Daoy (cell line): ENCODE measurements around the gene SFMBT1. TPM values are rescaled to one million over a fixed set of nuclear protein-coding genes. Genes with fewer than 3 reads are reported as not detected.
A peak's percentile ranks its signal among the peaks of the same experiment; 100 is the strongest.

Experiments
- DNase-seq: peaks from one replicate; pipeline ENCODE4 v3.0.0-alpha.2; 2015; ENCODE audit warnings: low read depth
- total RNA-seq: library from RNA; depleted of rRNA; stranded (reverse); fragments of >200 nt; shearing (Covaris generic); gene quantifications from 2 replicates; pipeline ENCODE4 v1.2.3, GENCODE V29; 2014

SFMBT1 gene
- total RNA-seq, 1 experiment from 2014 or later = 18.3 TPM

DNA sequence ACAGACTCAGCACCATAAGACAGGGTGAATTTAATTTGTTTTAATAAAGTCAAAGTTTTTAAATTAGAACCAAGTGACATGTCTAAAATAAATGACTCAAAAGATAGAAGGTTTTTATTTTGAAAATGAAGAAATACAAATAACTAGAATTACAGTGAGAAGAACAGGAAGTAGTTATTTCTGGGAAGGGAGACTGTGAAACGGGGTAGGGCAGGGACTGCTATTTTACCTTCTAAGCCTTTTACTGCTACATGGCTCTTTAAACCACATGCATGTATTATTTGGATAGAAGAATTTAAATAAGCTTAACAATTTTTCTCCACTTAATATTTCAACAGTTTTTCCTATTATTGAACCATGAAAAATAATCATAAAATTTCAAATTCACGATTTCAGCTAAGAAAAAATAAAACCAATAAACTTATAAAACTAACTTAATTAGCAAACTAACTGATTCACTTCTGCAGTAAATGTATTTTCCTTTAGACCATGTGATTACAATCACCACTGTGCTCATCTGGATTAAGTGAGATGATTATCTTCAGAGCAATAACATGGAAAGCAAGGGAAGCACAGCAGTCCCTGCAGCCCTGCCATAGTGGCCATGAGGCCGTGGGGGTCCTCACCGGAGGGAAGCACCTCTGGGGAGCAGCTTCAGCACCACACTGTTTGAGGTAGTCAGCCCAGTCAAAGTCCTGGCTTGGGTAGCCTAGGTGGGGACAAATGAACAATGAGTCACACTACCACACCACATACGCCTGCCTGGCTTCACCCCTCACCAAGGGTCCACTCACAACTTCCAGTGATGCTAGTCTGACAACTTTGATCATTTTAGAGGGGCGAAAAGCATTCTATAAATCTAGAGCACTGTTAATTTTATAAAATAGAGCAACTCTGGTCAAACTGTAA lies 120.2 kb downstream of the SFMBT1 start:
- DNase-seq = no peak

DNA sequence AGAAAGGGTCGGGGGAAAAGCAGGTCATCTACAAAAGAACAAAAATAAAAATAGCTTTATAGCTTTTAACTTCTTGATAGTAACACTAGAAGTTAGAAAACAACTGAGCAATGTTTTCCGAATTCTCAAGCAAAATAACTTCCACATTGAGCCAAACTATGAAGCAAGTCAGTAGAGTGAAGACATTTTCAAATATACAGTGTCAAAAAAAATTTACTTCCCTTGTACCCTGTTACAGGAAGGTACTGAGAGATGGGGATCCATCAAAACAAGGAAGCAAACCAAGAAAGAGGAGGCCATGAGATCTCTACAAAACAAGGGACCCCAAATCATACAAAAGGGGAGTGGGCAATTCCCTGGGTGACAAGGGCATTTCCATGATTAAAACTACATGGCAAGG lies 121.9 kb downstream of the SFMBT1 start:
- DNase-seq = no peak

DNA sequence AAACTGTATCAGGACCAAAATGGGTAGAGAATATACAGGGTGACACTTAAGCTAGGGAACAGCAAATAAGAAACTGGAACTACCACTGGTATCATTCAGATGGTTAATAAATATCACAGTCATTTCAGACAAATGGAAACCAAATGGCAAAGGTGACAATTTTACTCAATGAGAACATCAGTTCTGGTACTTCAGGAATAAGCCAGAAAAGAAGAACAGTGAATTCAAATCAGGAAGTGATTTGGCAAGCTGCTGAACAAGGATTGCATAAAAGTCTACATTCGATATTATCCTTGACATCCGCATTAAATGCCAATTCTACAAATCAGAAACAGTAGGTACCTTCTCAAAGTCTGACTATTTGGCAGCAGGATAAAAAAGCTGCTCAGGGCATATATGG lies 125.0 kb downstream of the SFMBT1 start:
- DNase-seq = no peak

DNA sequence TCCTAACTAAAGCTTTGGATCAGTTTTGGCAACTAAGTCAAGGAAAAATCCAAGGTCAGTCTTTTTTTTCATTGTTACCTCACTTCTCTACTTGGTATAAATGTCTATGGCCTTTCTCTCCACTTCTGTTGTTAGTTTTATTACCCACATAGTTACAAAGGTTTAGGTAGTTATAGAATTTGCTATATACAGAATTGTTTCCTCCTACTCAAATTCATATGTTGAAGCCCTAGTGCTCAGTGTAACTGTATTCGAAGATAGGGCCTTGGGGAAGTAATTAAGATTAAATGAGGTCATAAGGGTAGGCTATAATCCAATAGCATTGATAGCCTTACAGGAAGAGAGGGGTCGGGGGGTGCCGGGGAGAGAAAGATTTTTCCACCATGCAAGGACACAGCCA lies 128.8 kb downstream of the SFMBT1 start:
- DNase-seq = no peak

DNA sequence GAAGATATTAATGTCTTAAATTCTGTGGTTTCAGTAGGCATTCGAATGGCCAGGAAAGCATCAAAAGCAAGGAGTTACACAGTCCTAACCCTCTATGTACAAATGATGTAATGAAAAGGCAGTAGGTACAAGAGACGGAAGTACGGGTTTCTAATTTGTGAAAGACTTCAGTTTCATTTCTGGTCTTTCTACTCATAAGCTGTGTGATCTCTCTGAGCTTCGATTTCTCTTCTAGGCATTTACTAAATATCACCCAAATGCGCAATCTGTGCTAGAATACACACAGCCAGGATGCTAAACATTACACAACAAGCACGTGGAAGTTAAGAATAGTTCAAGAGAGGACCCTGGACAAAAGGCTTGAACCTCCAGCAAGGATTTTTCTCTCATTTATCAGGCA lies 130.6 kb downstream of the SFMBT1 start:
- DNase-seq = no peak

DNA sequence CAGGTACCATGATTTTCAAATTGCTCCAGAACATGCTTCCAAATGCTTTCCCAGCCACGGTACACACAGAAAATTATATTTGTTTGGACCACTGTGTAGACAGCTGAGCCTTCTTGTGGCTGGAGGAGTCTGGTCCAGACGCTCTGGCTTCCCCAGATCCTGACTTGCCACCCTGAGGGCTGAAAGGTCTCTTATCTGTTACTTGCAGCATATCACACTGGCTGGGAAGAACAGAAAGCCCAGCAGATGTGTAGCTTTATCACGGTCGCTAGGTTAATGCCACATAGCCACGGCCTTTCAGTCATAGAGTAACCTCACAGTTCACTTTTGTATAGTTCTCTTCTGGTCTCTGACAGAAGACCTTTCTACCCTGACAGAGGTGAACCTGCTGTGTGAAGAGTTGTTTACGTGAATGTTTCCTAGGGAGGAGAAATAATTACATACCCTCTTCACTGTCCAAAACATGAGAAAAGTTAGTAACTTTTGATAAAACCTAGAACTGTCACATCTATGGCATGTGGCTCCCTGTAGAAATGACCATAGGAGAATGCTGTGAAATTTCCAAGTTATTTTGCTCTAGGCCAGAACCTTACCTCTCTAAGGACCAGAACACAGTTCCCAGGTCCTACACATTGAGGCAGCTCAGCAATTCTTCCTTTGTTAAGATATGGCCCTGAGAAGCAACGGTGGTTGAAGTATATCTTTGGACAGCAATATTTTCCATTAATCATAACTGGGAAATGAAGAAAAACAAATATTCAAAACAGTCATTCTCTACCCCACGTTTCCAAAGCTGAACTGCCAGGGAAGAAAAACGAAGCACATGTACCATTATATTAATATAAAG lies 132.8 kb downstream of the SFMBT1 start:
- DNase-seq = no peak

DNA sequence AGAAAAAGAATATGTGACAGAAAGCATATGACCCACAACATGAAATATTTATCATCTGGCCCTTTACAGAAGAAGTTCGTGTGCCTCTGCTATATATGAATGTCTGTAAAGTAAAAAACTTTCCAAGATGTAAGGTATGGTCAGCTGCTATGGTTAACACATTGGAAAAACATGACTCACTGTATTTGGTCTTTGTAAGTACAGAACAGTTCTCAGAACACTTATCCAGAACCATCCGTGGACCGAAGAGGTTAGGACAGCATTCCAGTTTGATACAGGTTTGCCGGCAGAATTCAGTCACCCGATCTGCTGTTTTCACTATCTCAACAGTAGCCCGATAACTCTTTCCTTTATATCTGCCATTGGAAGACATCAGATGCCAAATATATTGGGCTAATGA lies 135.1 kb downstream of the SFMBT1 start:
- DNase-seq = no peak

DNA sequence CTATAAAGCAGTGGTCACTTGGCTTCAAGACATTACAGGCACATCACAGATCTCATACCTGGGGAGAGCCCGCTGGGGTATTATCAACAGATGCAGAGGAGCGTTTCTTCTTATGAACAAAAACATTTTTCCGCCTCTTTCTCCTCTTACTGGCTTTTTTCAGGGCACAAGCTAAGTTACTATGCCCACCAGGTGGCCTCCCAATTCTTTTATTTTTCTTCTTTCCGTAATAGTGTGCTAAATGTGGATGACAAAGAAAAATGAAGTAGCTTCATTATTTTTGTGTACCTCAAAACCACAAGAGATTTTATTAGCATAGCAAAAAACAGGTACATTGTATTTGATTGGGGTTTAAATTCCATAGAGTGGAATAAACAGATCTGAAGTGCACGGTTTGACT lies 138.4 kb downstream of the SFMBT1 start:
- no peak for DNase-seq

DNA sequence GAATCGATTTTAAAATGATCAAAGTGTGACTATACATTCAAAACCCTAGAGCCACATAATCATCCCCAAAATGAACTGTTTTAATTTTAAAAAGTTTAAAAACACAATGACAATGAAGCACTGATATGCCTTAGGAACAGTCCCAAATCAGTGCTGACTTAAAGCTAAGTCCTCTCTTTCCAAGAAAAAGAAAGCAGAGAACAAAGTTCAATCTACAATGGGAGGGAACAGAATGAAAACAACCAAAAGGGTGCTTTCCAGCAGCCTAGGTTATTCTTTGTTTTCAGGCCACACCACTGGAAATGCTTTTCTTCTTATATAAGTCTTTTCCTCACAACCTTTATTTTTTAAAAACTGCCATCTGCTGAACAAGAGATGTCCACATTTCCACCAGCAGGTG lies 141.3 kb downstream of the SFMBT1 start:
- no peak for DNase-seq

DNA sequence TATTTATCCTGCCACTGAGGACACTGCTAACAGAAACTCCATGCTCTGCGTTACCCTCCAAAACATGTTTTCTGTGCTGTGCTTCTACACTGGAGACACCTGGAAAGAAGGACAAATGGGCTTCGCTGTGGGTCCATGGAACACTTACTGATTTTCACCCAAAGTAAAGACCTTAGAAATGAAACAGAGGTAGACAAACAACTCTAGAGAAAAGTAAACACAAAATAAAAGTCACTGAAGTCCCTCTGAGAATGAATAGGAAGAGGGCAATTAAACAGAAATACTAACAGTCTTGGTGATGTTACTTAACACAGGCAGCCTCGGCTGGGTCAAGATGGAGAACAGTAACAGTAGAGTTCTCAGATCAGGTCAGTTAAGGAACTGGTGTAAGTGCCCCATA lies 141.9 kb downstream of the SFMBT1 start:
- no peak for DNase-seq

DNA sequence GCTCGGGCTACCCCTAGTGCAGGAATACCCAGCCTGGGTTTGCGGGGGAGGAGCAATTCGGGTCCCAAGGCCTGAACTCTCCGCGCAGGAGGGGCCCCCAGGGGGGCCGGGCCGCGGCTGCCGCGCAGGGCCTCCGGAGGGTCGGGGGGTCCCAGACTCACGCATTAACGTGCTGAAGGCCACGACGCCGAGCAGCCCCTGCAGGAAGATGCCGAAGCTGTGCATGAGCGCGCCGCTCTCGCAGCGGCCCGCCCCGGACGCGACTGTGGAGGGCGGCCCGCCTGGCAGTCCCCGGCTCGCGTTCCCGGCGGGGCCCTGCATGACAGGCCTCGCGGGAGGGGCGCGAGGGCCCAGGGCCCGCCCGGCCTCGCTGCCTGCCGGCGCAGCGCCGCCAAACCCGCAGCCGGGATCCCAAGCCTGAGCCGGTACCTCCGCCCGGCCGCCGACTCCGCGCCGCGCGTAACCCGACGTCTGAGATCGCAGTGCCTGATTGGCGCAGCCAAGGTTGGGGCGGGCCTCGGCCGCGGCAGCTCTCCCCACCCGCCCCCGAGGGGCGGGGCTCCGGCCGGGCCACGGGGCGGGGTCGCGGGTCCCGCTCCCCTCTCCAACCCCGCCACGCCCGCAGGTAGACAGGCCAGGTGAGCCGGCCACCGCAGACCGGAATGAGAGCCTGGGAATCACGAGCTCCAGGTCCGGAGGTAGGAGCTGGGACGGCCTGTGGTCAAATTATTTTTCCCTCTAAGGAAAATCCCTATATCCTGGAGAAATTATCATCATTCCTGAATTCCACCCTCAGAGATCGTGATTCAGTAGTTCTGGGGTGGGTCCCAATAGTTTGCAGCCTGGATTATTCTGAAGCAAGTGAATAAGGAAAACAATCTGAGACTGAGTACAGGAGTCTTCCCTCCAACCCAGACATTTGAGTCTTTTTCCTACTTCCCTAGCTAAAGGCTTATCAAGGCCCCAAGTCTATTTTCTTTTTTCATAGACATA lies 148.4 kb downstream of the SFMBT1 start, which contains the start of gene STIMATE:
STIMATE (minus strand) TSS at position 419 of the 993 bp plus-strand sequence; CDS start at position 321, 98 bp downstream.
- DNase-seq = peak; percentile 85

DNA sequence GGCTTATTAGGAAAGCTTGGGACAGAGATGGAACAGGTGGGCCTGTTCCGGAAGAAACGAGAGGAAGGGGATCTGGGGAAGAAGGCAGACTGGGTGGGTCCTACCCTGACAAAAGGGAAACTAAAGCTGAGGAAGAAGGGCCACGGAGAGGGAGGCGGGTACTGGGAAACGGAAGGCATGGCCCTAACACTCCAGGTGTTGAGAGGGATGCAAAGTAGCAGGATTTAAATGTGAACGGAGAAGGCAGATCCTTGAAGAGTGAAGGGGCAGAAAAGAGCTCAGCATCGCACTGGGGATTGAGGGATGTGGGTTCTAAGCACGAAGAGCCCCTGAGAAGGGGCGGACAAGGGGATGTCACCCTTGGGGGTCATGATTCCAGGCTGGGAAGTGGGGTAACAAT lies 149.3 kb downstream of the SFMBT1 start:
- peak; percentile 14 for DNase-seq

DNA sequence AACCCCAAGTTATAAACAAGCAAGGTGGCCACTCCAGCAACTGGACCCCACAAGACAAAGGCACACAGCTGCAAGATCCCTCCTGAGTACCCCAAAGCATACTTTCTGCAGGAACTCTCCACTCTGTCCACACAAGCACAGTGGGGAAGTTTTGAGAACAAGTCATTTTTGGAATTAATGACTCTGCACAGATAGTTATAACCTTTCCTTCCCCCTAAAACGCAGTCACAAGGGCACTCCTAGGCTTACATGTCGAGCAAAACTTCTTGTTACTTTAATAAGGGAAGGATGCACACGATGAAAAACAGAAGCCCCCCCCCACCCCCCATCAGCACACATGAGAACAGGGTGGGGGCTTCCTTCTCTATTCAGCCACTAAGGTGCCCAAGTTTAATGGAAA lies 149.7 kb downstream of the SFMBT1 start:
- no peak for DNase-seq

DNA sequence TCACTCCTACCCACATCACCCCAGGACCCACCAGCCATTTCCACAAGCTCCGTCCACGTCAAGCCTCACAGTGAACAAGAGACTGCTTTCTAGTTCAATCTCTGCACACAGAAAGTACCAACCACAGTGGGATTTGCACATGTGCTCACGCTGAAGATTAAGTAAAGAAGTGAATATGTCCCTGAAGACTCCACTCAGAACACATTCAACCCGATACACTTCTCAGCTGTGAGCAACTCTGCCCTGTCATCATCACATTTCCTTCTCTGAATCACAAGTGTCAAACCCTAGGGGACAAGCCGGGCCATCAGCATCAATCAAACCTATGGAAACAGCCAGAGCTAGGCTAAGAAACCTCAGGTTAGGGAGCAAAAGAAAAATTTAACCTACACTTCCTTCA lies 150.5 kb downstream of the SFMBT1 start:
- no peak for DNase-seq

DNA sequence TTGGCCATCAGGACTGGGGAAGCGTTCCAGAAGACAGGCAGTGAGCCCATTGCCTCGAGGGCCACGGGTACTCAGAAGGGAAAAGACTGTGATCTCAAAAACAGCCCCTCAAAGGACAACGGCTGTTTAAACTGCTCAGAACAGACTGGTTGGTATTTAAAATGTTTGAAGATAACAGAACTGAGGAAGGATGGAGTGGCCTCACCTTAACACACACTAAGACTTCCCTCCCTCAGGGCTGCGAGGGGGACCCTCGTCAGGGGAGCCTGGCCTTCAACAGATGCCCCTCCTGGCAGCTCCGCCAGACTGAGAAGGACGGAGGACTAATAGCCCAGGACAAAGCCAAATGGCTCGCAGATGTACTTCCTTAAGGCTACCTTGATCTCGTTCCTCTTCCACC lies 151.1 kb downstream of the SFMBT1 start:
- DNase-seq = no peak

DNA sequence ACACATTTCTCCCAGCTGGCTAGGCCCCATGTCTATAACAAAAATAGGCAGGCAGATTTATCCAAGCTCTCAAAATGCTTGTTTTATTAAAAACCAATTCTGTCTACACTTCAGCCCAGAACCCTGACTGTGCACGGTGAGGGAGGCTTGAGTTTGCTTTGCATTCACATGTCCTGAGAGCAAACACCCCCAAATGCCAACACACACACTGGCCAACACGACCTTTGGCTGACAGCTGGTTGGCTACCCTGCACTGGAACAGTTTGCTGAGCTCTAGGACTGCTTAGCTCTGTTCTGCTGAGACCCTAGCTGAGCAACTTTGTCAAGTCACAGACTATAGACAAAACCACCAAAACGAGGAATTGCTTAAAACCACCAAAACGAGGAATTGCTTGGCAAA lies 152.2 kb downstream of the SFMBT1 start:
- DNase-seq = no peak

DNA sequence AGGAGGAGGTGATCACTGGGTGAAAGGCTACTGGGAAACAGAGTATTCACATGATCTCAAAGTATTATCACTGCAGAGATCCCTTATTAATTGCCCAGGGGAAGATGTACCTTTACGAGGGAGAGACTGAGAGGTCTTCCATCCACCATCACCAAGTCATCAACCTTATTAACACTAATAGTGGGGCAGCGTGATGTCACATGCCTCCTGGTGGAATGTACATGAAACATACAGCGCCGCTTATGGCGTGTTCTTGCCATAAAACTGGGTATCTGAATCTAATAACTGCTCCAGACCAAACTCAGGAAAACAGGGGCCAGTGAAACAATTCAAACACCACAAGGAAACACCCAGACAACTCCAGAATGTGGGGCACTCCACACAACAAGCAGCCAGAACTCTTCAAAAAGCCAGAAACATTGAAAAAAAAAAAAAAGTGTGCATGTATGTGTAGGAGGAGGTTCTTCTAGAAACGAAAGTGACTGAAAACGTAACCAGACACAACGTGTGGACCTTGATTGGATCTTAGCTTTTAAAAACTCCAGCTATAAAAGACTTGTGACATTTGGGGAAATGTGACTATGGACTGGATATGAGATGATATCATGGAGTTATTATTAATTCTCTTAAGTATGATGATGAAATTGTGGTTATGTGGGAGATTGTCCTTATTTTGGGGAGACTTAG lies 153.1 kb downstream of the SFMBT1 start:
- no peak for DNase-seq

DNA sequence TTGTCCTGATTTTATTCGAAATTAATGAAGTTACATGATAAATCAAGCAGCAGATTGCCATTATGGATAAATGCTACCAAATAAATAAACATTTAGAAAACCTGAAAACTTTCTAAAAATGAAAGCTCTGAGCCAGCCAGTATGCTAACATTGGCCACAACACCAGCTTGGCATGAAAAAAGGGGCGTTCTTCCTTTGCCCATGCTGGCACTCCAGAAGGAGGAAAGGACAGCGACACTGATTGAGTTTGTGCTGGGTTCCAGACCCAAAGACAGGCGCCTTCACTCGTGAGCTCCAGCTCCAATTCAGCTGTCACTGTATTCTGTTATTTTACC lies 153.6 kb downstream of the SFMBT1 start:
- no peak for DNase-seq

DNA sequence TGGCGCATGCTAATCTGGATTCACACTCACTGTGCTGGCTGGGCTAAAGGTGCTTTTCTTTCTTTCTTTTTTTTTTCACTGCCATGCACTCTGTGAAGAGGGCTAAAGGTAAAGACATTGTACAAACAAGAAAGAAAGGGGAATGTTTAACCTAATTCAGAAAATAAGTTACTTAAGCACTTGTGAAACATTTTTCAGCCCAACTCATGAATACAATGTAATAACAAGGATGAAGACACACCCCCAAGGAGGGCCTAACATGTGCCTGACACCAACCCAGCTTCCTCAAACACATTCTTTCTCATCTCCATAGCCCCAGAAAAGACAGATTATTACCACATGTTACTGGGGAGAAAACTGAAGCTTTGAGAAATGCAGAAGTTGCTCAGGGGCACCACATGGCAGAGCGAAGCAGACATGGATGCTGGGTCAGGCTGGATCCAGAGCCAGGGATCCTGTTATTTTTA lies 154.2 kb downstream of the SFMBT1 start:
- DNase-seq = no peak

DNA sequence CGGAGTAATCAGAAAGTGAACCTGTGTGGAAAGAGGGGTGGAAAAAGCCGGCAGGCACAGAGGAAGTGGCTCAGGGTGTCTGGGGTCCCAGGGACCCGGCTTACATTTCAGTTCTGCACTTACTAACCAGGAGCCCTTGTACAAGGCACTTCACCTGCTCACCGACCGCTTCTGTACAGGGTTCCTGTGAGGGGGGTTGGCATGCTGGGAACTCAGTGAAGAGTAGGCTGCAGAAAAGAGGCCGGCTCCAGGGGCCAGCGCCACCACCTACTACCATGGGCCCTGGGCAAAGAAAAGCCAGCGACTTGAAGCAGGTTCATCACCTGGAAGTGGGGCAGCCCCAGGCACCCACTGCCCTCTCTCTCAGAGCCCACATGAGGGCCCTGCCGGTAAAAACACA lies 154.7 kb downstream of the SFMBT1 start:
- DNase-seq = no peak

DNA sequence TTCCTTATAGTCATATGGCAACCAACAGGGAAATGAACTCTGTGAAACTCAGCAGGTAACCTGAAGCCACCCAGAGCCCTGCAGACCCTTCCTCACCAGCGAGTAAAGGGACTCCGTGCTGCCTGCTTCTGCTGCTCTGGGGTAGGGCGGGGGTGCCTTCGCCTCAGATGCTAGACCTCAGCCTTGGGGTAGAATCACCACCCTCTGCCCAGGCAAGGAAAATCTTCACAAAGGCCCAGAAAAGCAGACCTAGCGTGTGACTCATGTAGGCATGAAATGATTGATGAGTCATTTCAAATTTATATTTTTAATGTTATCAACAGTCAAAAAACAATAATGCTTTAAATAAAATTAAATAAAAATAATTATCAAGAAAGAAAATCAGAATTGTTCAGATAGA lies 155.1 kb downstream of the SFMBT1 start:
- DNase-seq = no peak
